LNCaP clone FGC (cell line): Measurements from ENCODE around the gene LRRD1.
"Not testable (repeated sequence)": the region's sequence is repeated elsewhere in the genome, so short reads cannot be mapped to it uniquely, and the experiment has no call there.

ENCODE experiments used
- DNase-seq: peaks from one replicate; pipeline ENCODE4 v3.0.0-alpha.2; 2011; ENCODE audit warnings: low read depth
- H3K4me3 ChIP-seq: 2 replicates; pipeline ENCODE4 v1.5.1; 2011; ENCODE audit warnings: mild to moderate bottlenecking, low read depth, low read length, control low read depth
- CTCF ChIP-seq: IDR thresholded peaks from 2 replicates; pipeline ENCODE4 v1.5.1; 2012; ENCODE audit warnings: mild to moderate bottlenecking; ENCODE audit not compliant: control insufficient read depth, insufficient read depth; ENCODE audit errors: extremely low read depth

LRRD1 gene

DNA sequence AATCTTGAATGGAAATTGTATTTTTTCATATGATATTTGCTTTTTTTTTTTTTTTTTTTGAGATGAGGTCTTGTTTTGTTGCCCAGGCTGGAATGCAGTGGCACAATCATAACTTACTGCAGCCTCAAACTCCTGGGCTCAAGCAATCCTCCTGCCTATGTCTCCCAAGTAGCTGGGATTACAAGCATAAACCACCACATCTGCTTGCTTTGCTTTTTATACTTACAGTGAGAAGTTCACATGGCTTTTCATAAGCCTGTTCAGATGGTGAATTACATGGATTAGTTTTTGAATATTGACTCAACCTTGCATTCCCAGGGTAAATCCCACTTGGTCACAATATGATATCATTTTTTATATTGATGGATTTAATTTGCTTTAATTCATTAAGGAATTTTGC is 22.0 kb downstream of the LRRD1 start:
- no peak overlapping the region for H3K4me3 ChIP-seq
- TF ChIP-seq CTCF: no peak
- no peak for DNase-seq

DNA sequence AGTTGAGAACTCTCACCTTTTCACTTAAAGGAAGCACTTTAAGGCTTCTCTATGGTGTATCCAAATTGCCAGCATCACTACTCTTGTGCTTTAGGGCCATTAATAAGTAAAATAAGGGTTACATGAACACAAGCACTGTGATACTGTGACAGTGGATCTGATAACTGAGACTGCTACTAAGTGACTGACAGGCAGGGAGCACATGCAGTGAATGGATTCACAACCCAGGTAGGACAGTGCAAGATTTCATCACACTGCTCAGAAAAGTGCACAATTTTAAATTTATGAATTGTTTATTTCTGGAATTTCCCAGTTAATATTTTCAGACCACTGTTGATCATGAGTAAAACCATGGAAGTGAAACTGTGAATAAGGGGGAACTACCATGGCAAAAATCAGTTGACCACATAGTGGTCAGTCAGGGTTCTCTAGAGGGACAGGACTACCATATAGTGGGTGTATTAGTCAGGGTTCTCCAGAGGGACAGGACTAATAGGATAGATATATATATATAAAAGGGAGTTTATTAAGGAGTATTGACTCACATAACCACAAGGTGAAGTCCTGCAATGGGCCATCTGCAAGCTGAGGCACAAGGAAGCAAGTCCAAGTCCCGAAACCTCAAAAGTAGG is 23.7 kb downstream of the LRRD1 start:
- no peak for DNase-seq
- no peak for TF ChIP-seq CTCF
- H3K4me3 ChIP-seq: no peak overlapping the region

DNA sequence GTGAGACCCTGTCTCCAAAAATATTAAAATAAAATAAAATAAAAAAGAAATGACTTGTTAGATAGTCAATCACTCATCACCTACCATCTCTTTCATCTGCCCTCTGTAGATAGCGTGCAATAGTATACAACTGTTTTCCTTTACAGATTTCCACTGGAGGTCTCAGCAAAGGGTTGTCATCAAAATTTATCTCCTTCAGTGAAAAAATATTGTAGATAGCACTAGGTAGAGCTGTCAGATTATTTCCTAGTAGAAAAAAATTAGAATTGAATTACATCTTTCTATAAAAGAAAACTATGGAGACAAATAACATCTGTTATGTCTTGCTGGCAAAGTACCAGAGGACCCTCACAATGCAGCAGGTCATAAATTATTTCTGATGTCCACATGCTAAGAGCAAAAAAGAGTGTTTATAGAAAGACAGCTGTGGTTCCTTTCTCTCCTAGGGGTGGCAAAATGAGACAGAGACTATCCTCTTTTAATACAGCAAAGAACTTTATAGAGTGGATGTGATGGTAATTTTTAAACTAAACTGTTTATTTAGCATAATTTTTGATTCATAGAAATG is 28.4 kb downstream of the LRRD1 start:
- DNase-seq: no peak
- H3K4me3 ChIP-seq: no peak overlapping the region
- TF ChIP-seq CTCF: no peak

- no peak overlapping the region for H3K4me3 ChIP-seq
- DNase-seq: no peak
- no peak for TF ChIP-seq CTCF
These were observed 29.2 kb downstream of the LRRD1 start for GRCh38 chr7:92149736-92150239.

DNA sequence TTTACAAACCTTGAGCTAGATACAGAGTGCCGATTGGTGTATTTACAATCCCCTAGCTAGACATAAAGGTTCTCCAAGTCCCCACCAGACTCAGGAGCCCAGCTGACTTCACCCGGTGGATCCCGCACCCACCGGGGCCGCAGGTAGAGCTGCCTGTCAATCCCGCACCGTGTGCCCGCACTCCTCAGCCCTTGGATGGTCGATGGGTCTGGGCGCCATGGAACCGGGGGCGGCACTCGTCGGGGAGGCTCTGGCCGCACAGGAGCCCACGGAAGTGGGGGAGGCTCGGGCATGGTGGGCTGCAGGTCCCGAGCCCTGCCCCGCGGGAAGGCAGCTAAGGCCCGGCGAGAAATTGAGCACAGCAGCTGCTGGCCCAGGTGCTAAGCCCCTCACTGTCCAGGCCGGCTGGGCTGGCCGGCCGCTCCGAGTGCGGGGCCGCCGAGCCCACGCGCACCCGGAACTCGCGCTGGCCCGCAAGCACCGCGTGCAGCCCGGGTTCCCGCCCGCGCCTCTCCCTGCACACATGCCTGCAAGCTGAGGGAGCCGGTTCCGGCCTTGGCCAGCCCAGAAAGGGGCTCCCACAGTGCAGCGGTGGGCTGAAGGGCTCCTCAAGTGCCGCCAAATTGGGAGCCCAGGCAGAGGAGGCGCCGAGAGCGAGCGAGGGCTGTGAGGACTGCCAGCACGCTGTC is 35.6 kb downstream of the LRRD1 start:
- not testable (repeated sequence) for H3K4me3 ChIP-seq, DNase-seq

GRCh38 chr7:92142791-92143190 is 36.2 kb downstream of the LRRD1 start:
- not testable (repeated sequence) for DNase-seq, H3K4me3 ChIP-seq

GRCh38 chr7:92141161-92141560 is 37.8 kb downstream of the LRRD1 start:
- H3K4me3 ChIP-seq: no peak overlapping the region

More at GRCh38 chr7:92141161-92141560, 37.8 kb downstream of the LRRD1 start:
- no peak for DNase-seq
- TF ChIP-seq CTCF: no peak
